PC-3 (cell line): ENCODE results near the gene RSRC1.

Experiments
- CTCF ChIP-seq: fragments of 300-600 bp; sonication (generic); conservative IDR thresholded peaks from 2 replicates; pipeline ENCODE4 v1.5.1; 2017; ENCODE audit warnings: antibody characterized with exemption, low read depth, mild to moderate bottlenecking, low read length
- EZH2phosphoT487 ChIP-seq: fragments of 300-600 bp; sonication (generic); IDR thresholded peaks from 2 replicates; pipeline ENCODE4 v1.6.1; 2018; ENCODE audit warnings: mild to moderate bottlenecking, antibody characterized with exemption, low read length, borderline replicate concordance

- TF ChIP-seq EZH2phosphoT487 (no peak), CTCF (no peak)
Observed at GRCh38 chr3:158103887-158104327, 6.0 kb upstream of the RSRC1 start.
